NCI-H1092 (cell line): ENCODE results near the gene GATB.
"Not testable (repeated sequence)": the region's sequence is repeated elsewhere in the genome, so short reads cannot be mapped to it uniquely, and the experiment has no call there.

Source experiments
- DNase-seq: peaks from one replicate; lab custom pipeline; 2025; lab: John Stamatoyannopoulos, UW

Gene GATB

GRCh38 chr4:151785484-151786157 is 24.8 kb upstream of the GATB start:
- DNase-seq, result no peak

GRCh38 chr4:151784706-151785105 is 23.9 kb upstream of the GATB start:
- no peak for DNase-seq

- no peak for DNase-seq
Observed at GRCh38 chr4:151783867-151784266, 23.1 kb upstream of the GATB start.

GRCh38 chr4:151782296-151782695 is 21.5 kb upstream of the GATB start:
- no peak for DNase-seq

- no peak for DNase-seq
Observed at GRCh38 chr4:151781026-151781425, 20.2 kb upstream of the GATB start.

GRCh38 chr4:151777471-151777870 is 16.7 kb upstream of the GATB start:
- DNase-seq, result no peak

DNA sequence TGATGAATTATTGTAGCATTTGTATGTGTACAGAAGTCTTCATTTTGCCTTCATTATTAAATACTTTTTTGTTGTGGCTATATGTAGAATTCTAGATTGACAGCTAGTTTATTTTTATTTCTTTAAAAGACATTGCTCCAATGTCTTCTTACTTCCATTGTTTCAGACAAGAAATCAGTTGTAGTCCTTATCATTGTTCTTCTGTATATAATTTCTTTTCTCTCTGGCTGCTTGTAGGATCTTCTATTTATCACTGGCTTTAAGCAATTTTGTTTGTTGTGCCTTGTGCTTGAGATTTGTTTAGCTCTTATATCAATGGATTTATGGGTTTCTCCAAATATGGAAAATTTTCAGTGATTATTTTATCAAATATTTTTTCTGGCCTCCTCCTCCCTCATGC is 13.5 kb upstream of the GATB start:
- no peak for DNase-seq

DNA sequence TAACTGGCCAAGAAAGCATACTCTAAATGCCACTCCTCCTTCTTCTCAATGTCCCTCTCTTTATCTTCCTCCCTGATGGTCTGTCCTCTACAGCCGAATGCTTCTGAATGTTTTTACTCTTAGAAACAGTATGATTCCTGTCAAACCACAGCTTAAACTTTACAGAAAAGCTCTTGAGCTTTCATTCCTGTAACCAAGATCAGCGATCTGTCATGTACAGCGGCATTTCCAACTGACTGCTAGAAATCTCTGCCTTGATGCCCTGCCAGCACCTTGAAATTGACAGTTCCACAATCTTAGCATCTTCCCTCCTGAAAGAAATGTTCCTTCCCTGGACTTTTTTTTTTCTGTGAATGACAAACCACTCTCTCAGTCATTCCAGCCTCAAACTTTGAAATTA is 11.5 kb upstream of the GATB start:
- DNase-seq, result no peak

DNA sequence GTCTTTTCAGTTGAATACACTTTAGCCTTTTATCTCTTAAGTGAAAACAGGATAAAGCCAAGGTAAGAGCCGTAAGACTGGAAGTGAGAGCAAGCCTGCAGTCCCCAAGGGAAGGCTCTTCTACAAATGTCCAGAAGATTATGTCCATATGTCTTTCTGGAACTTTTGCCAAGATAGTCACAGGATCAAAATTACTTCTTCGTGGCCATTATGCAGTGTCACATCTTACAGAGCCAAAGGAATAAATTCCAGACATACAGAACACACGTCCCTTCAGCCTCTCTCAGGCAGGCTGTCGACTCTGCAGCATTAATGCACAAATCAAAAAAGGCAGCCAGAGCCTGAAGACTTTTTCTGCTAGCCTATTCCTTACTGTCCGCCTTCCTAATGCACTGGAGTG is 10.9 kb upstream of the GATB start:
- no peak for DNase-seq

DNA sequence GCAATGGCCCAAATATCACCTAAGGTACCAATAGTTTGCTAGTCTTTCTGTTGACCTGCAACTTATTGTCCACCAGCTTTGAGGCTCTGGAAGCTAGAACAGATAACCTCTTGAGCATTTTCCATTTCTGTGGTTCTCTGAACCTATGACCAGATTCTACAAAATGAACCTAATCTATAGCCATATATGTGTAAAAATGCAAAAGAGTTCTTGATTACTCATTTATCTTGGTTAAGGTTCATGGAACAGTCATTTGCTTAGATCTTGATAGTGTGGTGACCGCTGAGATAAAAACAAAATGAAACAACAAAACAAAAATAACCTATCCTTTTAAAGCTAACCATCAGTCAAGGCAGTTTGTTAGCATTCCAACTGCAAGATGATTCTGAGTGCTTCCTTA is 9.3 kb upstream of the GATB start:
- DNase-seq, result no peak

DNA sequence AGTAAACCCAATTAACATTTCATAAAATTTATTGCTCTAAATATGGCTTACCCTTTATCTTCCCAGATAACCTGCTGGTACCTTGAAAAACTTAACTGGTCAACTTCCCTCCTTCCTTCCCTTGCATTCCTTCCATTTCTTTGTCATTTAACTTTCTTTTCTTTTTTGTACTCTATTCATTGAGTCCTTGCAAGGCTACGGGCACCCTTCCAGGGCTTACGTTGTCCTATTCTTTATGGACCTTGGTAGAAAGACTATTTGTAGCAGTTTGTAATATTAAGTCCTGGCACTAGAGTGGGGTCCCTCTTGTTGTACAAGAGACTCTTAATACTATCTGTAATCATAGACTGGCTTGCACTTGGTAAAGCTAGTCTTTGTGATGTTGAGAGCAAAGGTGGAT is 8.0 kb upstream of the GATB start:
- no peak for DNase-seq

GRCh38 chr4:151766691-151767090 is 5.9 kb upstream of the GATB start:
- no peak for DNase-seq

- DNase-seq, result no peak
Observed at GRCh38 chr4:151760002-151760401, 805 bp downstream of the GATB start.

- DNase-seq, result no peak
Observed at GRCh38 chr4:151753056-151753455, 7.8 kb downstream of the GATB start.

DNA sequence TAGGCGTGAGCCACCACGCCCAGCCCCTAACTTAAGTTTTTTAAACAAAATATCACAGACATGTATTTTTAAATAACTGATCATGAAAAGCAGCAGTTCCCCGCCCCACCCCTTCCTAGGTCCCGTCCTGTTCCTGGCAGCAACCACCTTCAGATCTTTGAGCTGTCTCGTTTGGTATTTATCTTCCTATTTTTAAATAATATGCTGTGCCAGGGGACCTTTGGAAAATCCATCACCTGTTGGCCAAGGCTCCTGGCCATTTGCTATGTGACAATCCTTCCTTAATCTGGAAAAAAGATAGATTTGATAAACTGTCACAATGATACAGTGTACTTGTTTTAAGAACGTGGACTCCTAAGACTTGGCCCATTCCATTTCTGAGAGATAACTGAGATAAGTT is 10.7 kb downstream of the GATB start:
- no peak for DNase-seq

DNA sequence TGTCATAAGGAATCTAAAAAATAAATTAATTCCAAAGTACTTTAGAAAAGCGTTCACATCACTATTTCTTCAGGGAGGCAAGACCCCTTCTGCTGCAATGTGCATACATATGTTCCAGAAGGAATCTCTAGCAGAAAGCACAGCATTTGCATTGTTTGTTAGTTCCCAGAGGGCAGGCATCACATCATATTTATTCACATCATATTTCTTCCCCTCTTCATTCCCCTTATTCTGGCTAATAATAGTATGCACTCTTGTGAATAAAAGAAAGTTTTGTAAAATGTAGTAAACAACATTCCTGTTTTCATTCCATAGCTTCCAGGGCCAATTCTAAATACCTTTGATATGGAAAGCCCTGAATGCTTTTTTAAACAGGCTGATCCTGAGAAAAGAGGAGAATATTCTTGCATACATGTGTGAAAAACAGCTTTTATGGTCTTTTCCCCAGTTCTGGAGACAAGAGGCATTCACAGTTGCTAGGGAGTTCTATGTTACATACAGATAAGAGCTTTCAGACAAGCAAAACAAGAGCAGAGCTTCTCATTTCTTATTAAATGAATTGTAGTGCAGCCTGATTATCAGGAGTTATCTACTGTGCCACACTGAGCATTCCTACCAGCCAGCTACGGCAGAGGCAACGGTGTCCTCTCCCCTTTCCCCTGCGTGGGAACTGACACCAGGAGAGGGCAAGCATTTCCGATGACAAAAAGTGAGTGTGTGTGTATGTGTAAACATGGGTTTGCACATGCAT is 15.2 kb downstream of the GATB start:
- no peak for DNase-seq

DNA sequence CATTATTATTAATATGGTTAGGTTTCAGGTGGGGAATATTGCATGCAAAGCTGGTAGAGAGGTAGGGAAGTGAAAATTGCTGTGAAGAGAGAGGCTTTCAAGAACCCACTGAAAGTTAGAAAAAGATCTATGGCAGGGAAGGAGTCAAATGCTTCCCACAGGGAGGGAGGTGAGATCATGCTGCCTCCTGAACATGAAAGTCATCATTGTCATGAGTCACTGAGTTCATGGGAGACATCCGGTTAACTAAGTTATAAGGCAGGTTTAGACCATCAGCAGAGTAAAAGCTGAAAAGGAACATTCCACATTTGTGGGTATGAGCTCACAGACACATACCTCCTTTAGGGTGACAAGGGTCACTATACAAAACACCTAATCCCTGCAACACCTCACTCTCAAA is 16.2 kb downstream of the GATB start:
- no peak for DNase-seq

DNA sequence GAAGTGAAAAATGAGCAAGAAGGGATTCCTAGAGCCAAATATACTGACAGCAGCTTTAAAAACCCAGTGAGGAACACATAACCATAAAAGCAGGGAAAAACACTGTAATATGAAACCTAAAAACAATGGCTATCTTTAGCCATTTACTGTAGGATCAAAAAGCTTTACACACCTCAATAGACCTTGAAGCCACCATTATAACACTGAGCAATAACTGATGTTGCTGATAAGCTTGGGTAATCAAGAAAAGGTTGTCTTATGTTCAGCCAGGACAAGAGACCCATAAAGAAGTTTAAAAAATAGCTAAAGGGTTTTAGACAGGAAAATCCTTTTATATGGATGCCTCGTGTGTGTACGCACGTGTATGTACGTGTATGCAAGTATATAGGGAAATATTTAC is 16.9 kb downstream of the GATB start:
- no peak for DNase-seq

DNA sequence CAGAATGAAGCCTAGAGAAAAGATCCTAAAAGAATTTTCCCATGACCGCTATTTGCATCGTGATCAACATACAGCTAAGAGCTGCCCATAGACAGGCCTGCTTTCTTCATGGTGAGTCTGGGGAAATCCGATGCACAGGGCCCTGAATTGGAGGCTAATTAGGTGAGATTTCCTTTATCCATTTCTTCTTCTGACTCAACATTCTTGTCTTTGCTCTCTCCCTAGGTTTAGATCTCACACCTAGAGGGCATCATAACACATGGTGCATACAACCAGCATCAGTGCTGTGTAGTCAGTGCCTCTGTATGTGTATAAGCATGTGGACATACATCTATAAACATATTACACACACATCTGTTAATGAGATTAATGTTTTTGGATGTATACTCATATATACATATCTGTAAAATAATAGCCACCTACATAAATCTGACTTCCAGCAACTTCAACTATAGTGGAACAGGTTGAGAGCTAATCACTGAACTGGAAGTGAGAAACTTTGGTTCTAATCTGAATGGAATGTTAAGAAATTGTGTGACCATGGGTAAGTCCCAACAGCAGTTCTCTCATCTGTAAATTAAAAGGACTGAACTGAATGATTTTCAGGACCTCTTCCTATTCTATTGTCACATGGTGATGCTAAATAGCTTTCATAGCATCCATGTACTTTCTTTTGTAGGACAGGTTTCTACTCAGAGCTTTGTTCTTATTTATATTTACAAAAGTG is 17.5 kb downstream of the GATB start:
- DNase-seq, result no peak

- DNase-seq, result no peak
Observed at GRCh38 chr4:151738720-151739517, 21.9 kb downstream of the GATB start.

DNA sequence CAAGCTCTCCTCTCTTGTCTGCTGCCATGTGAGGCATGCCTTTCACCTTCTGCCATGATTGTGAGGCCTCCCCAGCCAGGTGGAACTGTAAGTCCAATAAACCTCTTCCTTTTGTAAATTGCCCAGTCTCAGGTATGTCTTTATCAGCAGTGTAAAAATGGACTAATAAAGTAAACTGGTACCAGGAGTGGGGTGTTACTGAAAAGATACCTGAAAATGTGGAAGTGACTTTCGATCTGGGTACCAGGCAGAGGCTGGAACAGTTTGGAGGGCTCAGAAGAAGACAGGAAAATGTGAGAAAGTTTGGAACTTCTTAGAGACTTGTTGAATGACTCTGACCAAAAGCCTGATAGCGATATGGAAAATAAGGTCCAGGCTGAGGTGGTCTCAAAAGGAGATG is 24.0 kb downstream of the GATB start:
- not testable (repeated sequence) for DNase-seq

GRCh38 chr4:151736361-151736760 is 24.4 kb downstream of the GATB start:
- DNase-seq, result no peak
